Stimulated activated CD4-positive, alpha-beta T cell treated with anti-CD3 and anti-CD28 coated beads, Interleukin-15, amount 100 ng/mL, for 1 hour (primary cell): ENCODE data around the gene PEA15.

ENCODE experiments used
- DNase-seq, 2 donors: peaks; one replicate each; pipeline ENCODE4 v3.0.0-alpha.2; 2020; ENCODE audit warnings: low read depth in 1 of 2, low spot score in 1 of 2

Gene PEA15

DNA sequence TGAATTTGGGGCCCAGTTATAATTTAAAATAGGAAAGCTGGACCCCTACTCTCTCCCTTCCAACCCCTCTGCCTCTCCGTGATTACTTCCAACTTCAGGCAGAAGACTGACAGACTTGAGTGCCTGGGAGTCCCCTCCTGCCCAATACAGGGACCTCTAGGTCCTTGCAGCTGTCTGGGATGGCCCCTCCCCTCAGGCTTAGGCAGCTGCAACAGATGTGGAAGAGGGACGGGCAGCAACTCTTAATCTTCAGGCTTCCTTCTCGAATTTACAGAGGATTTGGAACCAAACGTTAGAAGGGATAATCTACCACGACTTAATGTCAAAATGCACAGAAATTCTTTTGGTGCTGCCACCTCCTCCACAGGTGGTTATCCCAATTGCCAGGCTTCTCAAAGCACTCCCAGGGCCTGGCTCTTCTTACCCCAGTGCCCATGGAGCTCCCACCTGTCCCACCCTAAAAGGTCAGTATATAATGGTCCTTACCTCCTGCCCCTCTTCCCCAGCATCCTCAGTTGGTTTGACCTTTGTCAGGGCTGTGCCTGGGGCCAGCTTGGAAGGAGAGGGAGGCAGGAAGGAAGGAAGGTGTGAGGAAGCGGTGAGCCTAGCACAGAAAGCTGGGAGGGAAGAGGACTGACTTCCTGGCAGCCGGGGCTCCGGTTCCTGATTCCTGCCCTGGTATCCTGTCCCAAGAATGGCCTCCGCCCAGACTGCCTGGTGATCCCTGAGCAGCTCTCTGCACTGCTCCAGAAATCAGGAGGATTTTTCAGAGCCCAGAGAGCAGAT is 2.8 kb downstream of the PEA15 start:
- no peak for DNase-seq

DNA sequence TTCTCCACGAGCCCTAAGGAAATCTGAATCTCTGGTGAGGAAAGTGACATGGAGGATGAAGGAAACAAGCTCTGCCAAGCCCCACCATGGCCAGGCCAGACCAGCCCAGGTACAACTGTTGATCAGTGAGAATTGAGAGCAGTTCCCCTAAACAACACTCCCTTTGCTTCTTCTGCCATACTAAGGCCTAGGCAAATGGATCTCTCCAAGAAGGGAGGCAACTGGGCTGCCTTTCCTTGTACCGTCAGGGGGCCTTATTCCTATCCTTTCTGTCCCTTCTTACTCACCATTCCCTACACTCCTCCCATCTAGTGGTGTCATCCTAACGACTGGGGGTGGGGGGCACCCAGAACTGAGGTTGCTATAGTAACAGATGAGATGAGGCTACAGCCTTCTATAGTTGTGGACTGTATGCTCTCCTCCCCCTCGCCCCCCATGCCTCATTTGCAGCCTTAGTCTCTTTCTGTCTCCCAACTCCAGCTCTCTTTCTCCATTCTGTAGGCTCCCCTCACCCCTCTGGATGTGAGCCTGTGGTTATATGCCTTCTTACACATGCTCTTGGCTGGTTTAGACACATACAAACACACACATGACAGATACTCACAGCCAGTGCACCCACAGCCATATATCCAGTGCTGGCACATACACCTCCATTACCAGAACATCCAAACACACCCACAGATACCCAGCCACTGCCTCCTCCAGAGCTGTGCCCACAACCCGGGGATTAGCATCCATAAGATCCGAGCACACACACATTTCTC is 3.6 kb downstream of the PEA15 start:
- DNase-seq = no peak

DNA sequence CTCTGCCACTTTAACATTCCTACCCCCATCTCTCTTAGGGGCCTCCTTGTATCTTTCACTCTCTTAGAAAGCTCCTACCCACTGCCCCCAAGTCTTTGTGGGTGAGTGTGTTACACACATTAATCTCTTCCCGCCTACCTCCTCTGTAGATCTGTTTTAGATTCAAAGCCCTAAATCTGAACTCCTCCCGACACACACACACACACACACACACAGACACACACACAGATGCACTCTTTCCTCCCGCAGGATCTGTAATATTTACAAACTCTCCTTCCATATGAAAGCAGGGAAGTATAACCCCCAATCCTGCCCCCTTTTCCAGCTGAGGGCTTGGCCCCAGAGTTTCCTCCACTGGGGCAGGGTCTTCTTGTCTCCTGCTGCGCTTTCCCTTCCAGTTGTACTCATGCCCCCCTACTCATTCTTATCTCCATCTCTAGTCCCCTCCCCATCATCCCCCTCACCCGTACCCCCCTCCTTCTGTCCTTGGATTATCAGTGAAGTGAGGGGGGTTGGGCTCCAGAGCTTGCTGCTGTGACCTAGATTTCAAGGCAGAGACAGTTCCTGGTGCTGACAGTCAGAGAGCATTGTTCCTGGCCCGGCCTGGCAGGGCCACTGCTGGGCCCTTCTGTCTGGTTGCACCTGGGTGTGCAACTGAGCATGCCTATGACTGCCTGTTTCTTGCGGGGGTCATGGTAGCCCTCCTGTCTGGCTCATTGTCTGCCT is 4.3 kb downstream of the PEA15 start:
- DNase-seq = no peak

DNA sequence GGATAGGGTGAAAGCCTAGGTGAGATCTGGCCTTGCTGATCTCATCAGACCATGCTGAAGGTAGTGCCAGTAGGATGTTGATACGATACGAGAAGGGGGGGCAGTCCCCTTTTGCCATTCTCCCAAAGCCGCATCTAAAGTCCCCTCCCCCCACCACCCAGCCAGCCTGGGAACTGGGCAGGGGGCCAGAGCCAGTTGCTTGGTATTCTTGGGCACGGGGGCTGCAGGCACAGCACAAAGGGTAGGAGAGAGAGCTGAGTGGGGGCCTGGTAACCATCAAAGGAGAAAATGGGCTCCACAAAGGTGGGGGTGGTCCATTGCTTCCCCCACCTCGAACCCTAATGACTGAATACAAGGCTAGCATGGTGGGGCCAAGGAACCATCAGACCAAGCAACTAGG is 5.4 kb downstream of the PEA15 start:
- DNase-seq = no peak

DNA sequence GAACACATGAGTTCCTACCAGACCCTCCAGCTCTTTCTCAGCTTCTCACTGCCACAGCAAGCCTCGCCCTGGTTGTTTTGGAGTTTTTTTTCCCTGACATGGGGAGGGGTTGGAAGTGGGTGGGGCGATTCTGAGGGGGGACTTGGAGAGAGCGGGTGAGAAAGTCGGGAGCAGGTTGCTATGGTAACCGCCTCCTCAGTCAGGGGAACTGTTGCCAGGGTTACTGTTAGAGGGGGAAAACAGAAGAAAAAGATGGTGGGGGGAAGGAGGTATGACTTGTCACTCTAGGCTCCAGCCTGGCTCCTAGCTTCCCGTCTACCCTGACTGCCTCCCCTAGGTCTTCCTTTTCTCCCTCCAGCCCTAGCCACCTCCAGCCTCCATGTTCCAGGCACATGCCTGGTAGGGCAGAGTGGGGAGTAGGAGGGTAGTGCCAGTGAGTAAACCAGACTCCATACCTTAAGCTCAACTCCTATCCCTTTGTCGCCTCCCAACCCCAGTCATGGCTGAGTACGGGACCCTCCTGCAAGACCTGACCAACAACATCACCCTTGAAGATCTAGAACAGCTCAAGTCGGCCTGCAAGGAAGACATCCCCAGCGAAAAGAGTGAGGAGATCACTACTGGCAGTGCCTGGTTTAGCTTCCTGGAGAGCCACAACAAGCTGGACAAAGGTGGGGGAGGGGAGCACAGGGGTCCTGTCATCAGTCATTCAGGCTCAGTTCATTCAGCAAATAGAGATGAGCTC is 6.0 kb downstream of the PEA15 start:
- DNase-seq = no peak

DNA sequence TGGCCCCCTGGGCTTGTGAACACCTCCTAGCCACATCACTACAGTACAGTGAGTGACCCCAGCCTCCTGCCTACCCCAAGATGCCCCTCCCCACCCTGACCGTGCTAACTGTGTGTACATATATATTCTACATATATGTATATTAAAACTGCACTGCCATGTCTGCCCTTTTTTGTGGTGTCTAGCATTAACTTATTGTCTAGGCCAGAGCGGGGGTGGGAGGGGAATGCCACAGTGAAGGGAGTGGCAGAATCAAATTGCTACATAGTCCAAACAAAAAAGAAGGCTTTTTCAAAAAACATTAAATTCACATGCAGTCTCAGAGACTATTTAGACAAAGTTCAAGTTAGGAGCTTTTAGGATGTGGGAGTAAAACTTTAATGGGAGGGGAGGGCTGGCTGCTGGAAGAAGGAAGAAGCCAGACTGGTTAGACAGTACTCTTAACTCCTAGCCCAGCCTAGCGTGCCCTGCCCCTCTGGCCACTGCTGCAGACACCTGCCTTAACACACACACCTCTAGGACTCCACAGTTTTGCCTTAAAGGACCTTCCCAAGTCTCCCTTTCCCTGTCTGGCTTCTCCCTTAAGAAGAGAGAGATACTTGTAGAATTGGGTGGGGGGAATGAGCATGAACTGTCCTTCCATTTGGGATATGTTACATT is 9.4 kb downstream of the PEA15 start:
- DNase-seq = no peak

DNA sequence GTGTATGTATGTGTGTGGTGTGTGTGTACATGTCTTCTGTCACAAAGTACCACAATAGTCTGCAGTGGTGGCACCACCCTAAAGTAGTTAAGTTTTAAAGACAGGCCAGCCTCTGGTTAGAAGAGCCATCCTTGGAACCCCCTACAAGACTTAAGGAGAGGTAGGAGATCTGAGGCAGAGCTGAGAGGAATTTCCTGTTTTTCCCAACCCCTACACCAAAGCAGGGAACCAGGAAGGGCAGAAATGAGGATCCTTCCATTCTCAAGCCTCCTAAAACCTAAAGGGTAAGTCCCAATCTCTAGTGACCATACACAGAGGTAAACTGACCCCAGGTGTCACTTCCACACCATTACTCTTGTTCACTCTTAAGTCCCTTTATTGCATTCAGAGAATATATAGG is 11.1 kb downstream of the PEA15 start:
- no peak for DNase-seq

DNA sequence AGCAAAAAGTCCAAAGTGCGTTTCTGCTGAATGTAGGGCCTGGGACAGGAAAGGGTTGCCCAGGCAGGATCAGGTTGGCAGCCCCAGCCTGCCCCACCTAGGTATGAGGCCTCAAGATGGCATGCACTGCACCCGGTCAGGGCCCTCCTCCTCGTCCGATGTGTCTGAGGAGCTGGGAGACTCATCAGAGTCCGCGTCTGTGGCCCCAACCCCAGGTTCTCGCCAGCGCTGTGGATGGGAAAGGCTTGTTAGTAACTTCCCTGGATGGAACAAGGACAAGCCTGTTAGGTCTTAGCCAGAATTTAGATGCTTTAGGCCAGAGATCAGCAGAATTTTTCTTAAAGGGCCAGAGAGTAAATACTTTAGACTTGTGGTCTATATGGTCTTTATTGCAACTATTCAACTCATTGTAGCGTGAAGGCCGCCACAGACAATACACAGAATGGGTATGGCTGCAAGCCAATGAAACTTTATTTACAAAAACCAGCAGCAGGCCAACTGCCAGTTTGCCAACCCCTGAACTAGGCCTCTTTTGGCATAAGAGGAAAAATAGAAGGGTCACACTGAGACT is 12.4 kb downstream of the PEA15 start:
- DNase-seq = no peak

DNA sequence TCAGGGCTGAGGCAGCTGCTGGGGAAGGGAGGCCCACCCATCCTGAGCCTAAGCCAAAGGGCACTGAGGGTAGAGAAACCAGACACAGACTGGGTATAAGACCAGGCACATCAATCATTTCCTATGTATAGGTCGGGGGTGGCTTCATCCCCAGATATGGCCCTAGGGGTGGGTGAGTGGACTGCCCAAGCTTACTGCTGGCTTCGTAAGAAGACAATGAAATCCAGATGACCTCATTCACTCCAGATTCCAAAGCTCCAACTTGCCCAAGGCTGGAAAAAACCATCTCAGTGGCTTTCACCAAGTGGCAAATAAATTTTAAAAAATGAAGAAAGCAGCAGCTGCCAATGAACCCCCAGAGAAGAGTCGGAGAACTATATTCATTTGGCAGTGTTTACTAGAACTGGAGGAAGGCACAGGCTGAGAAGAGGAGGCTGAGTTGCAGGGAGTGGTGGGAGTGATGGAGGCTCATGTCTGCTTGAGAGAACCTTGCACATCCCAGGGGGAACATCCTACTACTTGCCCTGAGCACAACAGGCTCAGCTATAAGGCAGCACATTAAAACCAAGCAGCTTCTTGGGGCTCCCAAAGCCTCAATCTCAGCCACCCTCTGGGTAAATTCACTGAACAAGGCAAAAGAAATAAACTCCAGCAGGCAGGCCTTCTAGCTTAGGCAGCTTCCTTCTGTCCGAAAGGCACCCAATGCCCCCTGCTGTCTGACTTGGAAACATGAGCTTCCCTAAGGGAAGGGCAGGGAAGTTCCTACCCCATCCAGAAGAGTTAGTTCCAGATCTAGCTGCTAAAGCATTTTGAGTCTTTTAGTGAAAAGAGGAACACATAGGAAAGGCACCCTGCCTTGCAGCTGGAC is 14.1 kb downstream of the PEA15 start:
- DNase-seq = no peak

DNA sequence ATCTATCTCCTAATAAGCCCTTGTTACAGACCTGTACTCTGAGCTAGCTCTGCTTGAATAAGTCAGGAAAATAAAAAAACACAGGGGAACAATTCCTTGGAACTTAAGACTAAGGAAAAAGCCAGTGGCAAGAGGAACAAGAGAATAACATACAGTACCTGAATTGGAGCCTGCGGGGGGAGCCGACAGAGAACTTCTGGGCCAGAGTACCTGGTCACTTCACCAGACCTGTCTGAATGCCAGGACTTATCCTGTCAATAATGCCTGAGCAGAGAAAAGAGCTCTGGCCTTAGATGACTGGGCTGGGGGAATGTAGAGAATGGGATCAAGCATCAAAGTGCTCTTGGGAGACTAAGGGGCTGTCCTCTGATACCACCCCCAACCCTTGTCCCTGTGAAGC is 15.1 kb downstream of the PEA15 start:
- no peak for DNase-seq

DNA sequence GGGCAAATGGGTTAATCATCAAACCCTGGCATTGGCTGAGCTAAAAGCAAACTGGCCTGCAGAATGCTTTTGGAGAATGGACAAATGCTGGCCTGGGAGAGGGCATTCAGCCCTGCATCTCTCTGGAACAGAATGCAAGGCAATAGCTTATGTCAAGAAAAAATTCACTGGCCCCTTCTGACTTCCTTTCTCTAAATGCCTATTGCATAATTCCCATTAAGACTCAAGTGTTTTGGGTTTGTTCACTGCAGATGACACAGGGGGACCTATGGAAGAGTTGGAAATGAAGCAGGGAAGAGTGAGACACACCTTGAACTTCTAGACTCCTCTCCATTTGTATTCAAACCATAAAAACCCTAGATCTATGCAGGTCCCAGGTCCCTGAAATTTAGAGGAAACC is 15.9 kb downstream of the PEA15 start:
- DNase-seq = no peak

DNA sequence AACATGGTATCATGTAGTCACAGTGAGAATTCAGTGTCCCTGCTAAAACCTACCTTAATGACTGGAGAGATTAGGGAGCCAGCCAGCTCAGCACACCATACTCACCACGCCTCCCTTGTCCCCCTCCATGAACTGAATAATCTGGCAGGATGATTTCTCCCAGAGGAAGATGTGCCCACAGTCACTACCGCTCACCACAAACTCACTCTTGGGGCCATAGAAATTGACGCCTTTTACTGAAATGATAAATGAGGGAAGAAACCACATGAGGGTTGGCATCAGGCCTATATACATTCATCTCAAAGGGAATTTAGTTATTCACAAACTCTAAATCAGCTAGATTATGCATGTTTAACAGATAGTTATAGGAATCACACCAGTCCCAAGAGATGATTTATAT is 17.4 kb downstream of the PEA15 start:
- DNase-seq = no peak

DNA sequence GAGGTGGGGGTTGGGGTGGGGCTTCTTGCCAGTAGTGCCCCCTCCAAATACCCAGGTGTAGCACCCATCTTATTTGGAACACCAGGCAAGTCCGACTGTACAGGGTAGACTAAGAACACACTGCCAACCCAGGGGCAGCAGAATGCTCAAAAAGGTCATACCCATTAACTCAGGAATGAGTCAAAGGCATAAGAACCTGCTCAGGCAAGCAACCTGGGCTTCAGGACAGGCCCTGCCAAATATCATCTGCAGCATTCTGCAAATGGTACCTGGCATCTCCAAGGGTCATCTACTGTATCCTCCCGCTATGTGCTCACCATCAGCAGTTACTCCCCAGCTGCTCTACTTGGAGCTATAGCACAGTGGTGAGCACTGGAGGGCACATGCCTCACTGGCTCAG is 19.4 kb downstream of the PEA15 start:
- no peak for DNase-seq

DNA sequence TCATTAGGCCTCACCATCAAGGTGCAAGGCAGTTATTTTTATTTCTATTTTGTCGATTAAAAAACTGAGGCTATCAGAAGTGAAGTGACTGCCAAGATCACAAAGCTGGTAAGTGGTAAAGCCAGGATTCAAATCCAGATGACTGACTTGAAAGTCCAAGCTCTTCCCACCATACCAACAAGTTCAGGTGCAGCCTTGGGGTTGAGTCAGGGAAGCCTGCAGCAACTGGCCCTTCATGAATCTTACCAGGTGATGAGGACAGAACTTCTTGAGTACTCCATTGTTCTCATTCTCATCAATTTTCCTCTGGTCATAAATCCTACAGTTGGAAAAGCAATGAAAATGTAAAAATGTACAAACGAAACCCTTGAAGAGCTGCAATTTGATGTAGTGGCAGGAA is 20.2 kb downstream of the PEA15 start:
- DNase-seq = no peak

DNA sequence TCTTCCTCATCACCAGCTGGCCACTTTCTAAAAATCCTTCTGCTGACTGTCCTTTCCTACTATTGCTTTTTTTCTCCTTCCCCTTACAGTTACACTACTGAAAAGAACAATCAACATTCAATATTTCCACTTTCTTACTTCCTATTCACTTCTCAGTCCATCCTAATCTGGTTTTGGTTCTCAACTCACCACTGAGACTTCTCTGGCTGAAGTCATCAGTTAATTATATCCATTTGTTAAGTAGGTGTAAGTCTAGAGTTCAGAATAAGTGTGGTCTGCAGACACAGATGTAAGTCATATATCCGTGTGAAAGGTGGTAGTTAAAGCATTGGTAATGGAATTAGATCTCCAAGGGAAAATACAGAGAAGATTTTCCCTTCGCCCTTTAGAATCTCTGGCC is 21.4 kb downstream of the PEA15 start:
- DNase-seq = no peak

DNA sequence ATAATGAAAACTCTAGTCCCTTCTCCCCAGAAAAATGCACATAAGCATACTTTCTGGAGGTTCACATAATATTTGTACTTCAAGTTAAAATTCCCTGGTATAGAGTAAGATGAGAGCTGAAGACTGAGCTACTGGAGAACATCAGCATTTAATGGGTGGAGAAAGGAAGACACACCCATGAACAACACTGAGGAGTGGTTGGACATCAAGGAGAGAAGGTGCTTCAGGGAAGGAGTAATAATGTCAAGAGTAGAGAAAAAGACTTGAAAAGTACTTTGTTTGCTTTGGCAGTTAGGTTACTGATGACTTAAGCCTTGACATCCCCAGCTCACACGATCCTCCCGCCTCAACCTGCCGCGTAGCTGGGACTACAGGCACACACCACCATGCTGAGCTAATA is 21.9 kb downstream of the PEA15 start:
- DNase-seq = no peak

DNA sequence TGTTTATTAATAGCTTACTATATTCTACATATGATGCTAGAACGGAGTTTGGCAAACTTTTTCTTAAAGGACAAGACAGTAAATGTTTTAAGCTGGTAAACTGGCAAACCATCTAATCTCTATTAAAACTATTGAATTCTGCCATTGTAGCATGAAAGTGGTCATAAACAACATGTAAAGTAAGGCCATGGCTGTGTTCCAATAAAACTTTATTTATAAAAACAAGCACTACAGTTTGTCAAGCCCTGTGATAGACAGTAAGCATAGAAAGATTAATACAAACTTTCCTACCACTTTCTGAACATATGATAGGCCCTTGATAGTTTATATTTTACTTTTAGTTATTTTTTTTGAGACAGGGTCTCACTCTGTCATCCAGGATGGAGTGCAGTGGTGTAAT is 22.4 kb downstream of the PEA15 start:
- no peak for DNase-seq

DNA sequence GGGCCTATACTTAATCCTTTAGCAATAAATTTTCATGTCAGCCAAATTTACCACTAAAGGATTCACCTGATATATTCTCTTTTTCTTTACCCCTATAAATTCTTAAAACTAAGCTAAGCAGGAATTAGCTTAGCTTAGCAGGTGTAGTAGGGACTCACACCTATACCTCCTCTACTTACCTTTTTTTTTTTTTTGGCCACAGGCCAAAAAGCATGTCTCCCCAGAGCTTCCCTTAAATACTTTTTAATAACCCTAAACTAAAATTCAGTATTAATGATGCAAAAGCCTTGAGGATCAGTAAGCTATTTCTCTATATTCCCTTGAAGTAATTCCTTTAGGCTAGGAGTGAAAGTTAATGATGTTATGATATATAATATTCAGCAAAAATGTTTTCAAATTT is 23.2 kb downstream of the PEA15 start:
- no peak for DNase-seq

DNA sequence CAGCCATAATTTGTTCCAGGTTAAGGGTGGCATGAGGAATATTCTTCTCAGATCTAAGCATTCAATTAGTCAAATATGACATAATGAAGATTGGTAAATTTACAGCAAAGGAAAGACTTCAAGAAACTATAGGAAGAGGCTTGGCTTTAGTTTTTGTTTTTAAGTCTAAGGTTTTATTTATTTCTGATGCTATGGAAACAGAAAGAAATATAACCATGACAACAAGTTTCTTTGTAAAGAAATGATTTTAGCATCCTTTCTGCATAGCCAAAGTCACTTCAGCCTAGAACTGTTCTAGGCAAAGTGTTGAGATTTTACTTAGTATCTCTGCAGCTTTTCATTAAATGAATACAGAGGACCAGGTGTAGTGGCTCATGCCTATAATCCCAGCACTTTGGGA is 27.7 kb downstream of the PEA15 start:
- DNase-seq = no peak

DNA sequence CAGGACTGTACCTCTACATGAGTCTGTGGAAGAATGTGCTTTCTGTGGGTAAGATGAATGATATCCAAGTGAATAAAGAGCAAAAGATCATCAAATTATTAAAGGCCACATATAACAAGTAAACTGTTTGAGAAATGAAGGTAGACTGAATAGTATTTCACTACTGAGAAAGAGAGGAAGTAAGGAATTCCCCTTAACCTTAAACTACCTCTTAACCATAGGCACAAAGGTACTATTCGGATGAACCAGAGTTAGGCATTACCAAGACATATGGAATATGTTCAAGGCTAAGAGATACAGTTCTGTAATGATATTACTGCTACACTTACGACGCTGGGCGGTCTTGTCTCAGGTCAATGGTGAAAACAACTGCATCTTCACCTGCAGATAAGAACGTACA is 31.6 kb downstream of the PEA15 start:
- DNase-seq = no peak
